ENCODE data around the gene TTC9B.

DNA sequence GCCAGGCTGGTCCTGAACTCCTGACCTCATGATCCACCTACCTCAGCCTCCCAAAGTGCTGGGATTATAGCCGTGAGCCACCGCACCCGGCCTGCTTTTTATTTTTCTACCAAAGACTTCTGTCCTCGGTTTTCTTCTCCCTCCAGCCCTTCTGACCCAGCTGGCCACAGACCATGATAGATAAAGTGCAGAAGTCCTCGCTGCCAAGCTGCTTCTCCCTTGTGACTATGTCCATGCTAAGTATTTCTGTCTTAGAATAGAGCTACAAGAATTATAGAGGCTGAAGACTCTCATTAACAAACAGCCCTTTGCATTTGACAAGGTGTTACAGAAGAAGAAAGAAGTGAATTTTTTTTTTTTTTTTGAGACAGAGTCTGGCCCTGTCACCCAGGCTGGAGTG is 42.4 kb downstream of the TTC9B start:
- TF ChIP-seq EZH2 (IDR thresholded peaks at IDR 0.05; ENCODE audit: insufficient read depth, poor library complexity, severe bottlenecking) (no peak), EZH2phosphoT487 (IDR thresholded peaks at IDR 0.05; ENCODE audit: insufficient read depth, low read depth) (no peak)
